Body of pancreas (tissue), 4 donors: Measurements from ENCODE around the gene AFF3.

ENCODE experiments used
- POLR2A ChIP-seq, 3 donors: fragments of 450-650 bp; IDR thresholded peaks; one replicate each; pipeline ENCODE4 v1.6.1; 2016; ENCODE audit warnings: antibody characterized with exemption in 3 of 3, mild to moderate bottlenecking in 2 of 3
- TF ChIP-seq, protein P1 (sequence below), 7 experiments: fragments of 450-650 bp in 4 of 7; fragments of 200-600 bp in 3 of 7; sonication (generic) in 3 of 7; IDR thresholded peaks; one replicate each; pipeline ENCODE4 v1.5.1; 2016 to 2019; ENCODE audit warnings: antibody characterized with exemption in 7 of 7

DNA sequence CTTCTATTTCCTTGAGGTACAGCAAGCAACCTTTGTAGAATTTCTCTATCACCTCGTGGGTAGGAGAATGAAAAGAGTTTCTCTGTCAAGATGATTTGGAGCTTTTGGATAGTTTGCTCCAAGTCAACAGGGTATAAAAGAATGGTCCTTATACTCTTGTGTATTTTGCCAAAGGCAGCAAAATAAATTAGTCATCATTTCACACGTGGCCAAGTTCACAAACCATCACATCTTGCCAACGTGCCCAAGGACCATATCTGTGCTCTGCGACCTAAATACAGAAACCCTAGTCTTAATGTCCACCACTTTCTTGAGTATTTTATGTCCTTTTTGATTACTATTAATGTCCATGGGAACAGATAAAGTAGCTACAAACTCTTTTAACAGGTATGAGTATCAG lies 262.9 kb downstream of the AFF3 start:
- TF ChIP-seq, protein P1, sequence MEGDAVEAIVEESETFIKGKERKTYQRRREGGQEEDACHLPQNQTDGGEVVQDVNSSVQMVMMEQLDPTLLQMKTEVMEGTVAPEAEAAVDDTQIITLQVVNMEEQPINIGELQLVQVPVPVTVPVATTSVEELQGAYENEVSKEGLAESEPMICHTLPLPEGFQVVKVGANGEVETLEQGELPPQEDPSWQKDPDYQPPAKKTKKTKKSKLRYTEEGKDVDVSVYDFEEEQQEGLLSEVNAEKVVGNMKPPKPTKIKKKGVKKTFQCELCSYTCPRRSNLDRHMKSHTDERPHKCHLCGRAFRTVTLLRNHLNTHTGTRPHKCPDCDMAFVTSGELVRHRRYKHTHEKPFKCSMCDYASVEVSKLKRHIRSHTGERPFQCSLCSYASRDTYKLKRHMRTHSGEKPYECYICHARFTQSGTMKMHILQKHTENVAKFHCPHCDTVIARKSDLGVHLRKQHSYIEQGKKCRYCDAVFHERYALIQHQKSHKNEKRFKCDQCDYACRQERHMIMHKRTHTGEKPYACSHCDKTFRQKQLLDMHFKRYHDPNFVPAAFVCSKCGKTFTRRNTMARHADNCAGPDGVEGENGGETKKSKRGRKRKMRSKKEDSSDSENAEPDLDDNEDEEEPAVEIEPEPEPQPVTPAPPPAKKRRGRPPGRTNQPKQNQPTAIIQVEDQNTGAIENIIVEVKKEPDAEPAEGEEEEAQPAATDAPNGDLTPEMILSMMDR (IDR thresholded peaks at IDR 0.05): no peak
- TF ChIP-seq POLR2A (IDR thresholded peaks at IDR 0.05): no peak
